ENCODE results near the gene CLOCK.
A peak's percentile ranks its signal among the peaks of the same experiment; 100 is the strongest.
"Not testable (repeated sequence)": the region's sequence is repeated elsewhere in the genome, so short reads cannot be mapped to it uniquely, and the experiment has no call there.

The CLOCK gene, protein sequence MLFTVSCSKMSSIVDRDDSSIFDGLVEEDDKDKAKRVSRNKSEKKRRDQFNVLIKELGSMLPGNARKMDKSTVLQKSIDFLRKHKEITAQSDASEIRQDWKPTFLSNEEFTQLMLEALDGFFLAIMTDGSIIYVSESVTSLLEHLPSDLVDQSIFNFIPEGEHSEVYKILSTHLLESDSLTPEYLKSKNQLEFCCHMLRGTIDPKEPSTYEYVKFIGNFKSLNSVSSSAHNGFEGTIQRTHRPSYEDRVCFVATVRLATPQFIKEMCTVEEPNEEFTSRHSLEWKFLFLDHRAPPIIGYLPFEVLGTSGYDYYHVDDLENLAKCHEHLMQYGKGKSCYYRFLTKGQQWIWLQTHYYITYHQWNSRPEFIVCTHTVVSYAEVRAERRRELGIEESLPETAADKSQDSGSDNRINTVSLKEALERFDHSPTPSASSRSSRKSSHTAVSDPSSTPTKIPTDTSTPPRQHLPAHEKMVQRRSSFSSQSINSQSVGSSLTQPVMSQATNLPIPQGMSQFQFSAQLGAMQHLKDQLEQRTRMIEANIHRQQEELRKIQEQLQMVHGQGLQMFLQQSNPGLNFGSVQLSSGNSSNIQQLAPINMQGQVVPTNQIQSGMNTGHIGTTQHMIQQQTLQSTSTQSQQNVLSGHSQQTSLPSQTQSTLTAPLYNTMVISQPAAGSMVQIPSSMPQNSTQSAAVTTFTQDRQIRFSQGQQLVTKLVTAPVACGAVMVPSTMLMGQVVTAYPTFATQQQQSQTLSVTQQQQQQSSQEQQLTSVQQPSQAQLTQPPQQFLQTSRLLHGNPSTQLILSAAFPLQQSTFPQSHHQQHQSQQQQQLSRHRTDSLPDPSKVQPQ

DNA sequence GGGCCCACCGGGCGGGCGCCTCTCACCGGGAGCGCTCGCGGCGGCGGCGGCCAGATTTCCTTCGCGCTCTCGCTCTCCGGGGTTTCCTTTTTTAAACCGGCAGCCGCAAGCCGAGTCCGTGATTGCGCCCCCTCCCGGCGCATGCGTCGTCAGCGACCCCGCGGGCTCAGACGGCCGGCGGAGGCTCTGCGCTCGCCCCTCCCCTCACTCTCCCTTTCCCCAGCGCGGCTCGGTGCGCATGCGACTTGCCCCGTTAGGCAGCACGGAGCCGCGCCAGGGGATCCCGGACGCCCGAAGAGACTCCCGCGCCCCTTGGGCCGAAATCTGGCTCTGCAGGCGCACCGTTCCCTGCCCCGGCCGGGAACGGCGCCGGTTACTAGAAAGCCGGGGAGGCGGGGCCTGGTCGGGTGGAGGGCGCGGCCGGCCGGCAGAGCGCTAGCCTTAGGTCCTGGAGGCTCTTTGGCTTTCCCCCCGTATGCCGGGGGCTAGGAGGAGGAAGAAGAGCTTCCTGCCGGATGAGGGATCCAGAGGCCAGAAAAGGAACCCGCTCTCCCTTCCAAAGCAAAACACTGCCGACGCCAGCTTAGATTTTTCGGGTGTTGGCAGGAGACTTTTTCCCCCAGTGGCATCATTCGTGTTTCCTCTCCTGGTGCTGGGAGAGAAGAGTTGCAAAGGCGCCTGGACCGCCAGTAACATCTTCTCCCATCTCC lies at the start of gene CLOCK:
TSS of gene CLOCK (minus strand) at position 154 of the 710 bp plus-strand sequence. CDS start 64,124 bp downstream, outside the sequence.
- DNase-seq (ENCODE audit: low read depth in 2 of 2) = peak; percentile 69

DNA sequence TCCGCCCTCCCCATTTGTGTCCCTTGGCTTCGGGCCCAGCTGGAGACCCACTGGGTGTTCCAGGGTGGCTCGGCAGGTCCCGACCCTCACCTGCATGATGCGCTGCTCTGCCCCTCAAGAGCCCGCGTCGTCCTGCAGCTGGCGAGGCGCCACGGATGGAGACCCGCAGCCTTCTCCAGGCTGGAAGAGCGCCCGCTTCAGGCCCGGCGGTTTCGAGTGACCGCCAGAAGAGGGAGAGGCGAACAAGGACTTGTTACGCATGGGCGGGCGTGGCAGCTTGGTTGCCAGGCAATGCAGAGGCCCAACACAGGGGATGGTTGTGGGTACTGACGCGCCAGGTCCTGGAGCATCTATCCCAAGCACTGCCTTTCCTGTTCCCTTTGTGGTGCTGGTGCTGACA lies 45.3 kb upstream of the CLOCK start, which contains the start of gene PDCL2:
TSS of gene PDCL2 (minus strand) at position 232 of the 400 bp plus-strand sequence. CDS start at position 96, 136 bp downstream.
- no peak for DNase-seq (ENCODE audit: low read depth in 2 of 2)

DNA sequence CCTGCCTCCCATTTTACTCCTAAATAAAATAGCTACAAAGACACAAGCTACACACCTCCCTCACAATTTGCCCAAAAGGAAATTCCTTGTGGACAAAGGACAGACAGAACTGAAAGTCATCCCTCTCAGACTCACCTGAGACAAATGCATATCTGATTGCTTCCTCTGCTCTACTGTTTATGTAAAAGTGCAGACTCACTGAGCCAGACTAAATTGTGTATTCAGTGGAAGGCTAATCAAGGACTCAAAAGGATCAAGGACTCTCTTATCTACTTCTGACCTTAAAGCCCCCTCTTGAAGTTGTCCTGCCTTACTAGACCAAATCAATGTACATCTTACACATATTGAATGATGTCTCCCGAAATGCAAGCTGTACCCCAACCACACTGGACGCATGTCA lies 41.5 kb upstream of the CLOCK start:
- DNase-seq (ENCODE audit: low read depth in 2 of 2) = no peak

DNA sequence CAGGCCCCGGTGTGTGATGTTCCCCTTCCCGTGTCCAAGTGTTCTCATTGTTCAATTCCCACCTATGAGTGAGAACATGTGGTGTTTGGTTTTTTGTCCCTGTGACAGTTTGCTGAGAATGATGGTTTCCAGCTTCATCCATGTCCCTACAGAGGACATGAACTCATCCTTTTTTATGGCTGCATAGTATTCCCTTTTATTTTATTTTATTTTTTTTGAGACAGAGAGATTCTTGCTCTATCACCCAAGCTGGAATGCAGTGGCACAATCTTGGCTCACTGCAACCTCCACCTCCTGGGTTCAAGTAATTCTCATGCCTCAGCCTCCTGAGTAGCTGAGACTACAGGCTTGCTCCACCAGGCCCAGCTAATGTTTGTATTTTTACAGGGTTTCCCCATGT lies 36.1 kb upstream of the CLOCK start:
- not testable (repeated sequence) for DNase-seq (ENCODE audit: low read depth in 2 of 2)

DNA sequence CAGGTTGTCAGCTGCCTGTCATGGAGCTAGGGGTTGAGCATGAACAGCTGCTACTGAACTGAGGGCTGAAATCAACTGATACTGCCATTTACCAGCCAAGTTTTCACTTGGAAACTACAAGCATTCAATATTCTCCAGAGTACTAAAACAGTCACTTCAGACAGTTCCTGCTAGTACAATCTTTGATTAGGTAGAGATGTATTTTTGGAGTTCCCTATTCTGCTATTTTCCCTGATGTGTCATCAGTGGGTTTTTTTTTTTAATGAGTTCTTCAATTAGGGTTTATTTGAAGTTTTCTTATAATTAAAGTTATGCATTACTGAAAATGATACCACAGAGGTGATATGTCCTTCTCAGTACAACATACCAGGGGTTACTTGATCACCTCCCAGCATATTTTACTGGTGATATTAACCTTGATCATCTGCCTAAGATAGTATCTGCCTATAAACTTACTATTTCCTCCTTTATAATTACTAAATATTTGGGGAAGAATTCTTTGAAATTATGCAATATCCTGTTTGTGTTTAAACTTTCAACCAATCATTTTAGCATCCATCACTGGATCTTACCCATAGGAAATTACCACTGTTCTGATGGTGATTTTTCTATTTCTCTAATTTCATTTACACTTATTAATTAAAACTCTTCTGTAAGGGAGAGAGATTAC lies 31.8 kb upstream of the CLOCK start:
- no peak for DNase-seq (ENCODE audit: low read depth in 2 of 2)

DNA sequence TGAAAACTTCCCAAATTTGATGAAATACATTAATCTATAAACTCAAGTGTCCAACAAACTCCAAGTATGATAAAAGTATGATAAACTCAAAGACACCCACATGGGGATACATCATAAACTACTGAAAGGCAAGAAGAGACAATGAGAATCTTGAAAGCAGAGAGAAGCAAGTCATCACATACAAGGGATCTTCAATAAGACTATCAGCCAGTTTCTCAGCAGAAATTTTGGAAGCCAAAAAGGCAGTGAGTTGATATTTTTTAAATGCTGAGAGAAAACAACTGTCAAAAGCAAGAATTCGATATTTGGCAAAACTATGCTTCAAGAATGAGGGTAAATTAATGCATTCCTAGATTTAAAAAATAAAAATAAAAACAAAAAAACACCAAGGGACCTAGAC lies 28.8 kb upstream of the CLOCK start:
- no peak for DNase-seq (ENCODE audit: low read depth in 2 of 2)

DNA sequence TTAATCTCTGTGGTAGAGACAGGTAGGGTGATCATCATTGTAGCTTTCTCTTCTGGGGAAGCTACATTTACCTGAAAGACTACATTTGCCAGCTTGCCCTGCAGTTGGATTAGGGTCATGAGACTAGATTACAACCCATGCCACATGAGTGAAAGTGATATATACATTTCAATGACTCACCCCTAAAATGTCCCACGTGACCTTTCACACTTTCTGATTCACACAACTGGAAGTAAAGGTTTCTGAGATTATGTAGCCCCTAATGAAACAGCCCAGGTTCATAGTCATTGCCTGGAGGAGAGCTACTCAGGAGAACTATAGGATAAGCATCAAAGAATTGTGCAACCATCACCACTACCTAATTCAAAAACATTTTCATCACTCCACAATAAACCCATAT lies 27.5 kb upstream of the CLOCK start:
- no peak for DNase-seq (ENCODE audit: low read depth in 2 of 2)

DNA sequence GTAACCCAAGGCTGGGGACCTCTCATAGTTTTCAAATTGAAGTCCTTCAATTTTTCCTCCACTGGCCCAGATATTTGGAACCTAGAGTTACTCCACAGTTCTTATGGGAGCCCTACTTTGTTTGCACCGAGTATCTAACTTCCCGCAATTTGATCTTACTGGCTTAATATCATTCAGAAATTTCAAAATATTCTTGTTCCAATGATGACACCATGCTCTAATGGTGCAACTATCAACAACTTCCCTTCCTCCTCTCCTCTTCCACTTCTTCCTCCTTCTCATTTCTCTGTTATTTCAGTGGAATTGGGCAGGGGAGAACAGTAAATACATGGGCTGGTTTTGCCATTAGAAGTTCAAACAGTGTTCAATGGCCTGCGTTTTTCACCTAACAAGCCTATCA lies 25.1 kb upstream of the CLOCK start:
- DNase-seq (ENCODE audit: low read depth in 2 of 2) = no peak

DNA sequence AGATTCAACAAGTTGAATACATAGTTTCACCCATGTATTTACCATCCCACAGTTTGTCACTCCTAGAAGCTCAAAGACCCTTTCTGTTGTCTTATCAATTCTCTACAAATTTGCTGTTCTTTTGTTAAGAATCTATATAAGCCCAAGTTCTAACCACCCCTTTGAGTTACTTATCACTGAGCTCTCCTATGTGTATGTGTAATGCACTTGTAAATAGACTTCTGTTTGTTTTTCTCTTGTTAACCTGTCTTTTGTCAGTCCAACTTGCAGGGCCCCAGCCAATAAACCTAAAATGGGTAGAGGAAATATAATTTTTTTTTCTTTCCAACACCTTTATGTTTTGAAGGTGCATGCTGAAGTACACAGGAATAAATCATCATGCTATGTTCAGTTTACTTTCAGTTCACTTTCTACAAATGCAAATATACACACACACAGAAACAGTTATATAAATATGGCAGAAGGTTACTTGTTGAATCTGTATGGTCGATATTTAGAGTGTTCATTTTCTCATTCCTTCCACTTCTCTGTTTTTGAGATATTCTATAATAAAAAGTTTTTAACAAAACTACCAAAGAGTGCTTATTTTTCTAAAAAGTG lies 22.3 kb upstream of the CLOCK start:
- no peak for DNase-seq (ENCODE audit: low read depth in 2 of 2)

DNA sequence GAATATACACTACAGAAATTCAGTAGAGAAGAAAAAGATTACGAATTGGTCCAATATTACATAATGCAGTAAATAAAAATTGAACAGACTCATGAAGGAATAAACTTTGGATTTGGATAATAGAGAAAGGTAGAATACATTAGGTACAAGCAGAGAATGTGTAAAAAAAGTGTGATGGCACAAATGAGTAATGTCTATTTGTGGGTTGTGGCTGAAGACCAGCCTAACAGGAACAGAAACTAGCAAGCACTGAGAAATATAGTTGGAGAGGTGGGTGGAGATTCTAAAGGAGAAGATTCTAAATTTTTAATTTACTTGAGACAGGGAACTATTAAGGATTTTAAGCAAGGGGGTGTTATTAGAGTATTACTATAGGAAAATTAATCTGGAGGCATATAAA lies 15.2 kb upstream of the CLOCK start:
- DNase-seq (ENCODE audit: low read depth in 2 of 2) = no peak

DNA sequence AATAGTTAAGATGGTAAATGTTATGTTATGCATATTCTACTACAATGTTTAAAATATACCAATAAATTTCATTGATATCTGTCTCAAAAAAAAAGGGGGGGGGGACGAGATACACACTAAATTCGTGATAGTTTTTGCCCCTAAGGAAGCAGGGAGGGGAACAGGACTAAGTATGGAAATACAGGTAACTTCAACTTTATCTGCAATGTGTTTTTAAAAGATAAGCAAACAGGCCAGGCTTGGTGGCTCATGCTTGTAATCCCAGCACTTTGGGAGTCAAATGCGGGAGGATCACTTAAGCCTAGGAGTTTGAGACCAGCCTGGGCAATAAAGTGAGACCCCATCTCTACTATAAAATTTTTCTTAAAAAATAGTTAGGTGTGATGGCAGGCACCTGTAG lies 13.4 kb upstream of the CLOCK start:
- DNase-seq (ENCODE audit: low read depth in 2 of 2) = no peak

DNA sequence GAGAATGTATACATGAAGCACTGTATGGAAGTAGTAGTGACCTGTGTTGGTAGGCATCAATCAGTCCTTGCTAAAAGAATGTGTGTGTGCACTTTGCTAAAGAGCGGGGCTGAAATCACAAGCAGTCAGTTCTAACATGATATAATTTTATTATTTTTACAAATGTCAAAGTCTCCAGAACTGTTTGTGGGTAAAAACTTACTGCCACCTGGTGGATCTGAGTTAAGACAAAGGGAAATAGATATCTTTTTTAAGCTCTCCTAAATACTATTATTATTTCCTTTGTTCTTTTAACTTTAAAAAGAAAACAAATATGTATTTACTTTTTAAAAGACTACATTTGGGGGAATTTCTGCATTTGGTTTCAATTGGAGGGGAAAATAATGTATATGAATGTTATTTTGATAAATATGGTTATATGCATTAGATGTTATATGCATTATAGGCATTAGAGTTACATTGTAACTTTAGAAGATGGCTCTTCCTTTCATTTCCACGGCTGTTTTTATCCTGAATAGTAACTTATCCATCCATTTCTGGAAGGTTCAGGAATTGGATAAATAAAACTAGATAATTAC lies 7.8 kb upstream of the CLOCK start:
- no peak for DNase-seq (ENCODE audit: low read depth in 2 of 2)

DNA sequence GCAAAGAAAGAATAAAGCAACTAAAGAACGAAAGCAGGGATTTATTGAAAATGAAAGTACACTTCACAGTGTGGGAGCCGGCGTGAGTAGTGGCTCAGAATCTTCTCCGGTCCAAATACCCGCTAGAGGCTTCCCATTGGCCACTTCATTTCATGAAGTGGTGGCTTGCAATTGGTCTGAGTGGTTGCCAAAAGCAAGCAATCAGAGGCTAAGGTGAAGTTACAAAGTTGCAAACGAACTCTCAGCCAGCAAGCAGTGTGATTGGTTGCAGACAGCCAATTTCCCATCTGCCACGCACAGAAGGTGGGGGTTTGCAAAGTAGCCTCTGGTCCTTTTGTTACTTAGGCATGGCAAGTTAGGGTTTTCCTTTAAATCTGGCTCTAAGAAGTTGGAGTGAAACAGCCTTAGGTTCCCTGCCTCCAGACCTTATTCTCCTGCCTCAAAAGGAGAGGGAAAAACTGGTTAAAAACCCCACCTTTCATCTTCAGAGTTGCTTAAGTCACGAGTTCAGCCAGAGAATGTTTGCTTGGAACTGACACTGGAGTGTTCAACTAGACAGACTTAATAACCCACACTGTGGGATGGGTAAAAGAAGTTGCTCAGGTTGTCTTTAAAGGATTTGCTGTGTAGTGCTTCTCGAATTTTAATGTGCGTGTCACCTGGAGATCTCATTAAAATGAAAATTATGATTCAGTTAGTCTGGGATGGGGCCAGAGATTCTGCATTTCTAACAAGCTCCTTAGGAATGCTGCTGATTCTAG lies 6.9 kb upstream of the CLOCK start:
- no peak for DNase-seq (ENCODE audit: low read depth in 2 of 2)

DNA sequence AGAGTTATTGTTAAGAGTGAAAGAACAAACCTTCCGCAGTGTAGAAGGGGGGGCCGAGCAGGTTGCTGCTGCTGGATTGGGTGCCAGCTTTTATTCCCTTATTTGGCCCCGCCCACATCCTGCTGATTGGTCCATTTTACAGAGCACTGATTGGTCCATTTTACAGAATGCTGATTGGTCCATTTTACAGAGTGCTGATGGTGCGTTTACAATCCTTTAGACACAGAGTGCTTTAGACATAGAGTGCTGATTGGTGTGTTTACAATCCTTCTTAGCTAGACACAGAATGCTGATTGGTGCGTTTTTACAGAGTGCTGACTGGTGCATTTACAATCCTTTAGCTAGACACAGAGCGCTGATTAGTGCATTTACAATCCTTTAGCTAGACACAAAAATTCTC lies 5.3 kb upstream of the CLOCK start:
- DNase-seq (ENCODE audit: low read depth in 2 of 2) = not testable (repeated sequence)

DNA sequence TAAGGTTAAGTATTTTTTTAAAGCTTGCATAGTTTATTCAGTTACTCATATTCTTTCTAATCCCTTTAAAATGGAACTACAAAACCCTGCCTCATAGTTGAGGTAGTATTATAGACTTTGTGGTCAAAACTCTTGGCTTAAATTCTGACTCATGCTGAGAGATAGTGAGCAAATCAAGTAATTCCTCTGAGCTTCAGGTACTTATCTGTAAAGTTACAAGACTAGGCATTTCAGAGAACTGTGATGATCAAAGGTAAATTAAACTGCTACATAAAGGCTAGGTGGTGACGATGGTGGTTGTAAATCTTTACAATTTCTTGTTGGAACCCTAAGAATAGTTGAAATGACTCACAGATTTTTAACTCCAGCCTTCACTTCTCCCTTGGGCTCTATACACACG lies 3.2 kb upstream of the CLOCK start:
- DNase-seq (ENCODE audit: low read depth in 2 of 2) = no peak

DNA sequence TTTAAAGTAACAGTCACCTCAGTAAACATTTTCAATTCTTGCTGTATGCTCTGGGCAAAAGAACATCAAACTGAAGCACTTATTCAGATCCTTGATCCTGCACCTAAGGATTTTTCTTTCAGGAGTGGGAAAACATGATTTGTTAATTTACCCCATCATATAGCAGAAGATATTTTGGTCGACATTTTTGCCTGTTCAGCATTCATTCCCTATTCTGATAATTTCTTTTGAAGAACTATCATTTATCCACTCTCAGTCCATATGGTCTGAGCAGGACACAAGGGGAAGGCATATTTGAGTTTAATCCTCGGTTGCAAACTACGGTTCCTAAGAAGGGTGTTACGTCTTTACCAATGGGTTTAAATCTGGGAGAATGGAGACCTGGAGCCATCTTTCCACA lies 1.2 kb upstream of the CLOCK start:
- no peak for DNase-seq (ENCODE audit: low read depth in 2 of 2)

DNA sequence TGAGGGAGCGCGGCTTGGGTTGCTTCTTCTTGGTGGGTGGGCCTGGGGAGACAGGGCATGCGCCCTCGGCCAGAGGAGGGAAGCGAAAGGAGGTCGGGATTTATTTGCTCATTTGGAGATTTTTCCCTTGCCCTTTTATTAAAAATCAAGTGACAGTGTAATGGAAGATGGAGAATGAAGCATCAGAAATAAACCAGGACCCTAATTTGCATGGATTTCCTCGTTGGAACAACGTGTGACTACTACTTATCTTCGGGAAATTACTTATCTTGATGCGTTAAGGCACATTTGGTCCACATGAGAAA lies 709 bp upstream of the CLOCK start:
- DNase-seq (ENCODE audit: low read depth in 2 of 2) = no peak

DNA sequence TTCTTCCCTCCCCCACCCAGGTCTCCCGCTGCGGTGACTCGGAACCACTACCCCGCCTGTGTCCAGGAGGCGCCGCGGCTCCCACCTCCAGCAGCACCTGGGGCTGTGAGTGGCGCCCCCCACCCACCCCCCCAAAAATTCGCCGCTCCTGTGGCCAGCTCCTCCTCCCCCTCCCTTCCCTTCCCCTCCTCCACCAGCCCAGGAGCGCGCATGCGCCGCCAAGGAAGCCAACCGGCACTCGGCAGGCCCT lies 278 bp downstream of the CLOCK start:
- DNase-seq (ENCODE audit: low read depth in 2 of 2) = no peak

DNA sequence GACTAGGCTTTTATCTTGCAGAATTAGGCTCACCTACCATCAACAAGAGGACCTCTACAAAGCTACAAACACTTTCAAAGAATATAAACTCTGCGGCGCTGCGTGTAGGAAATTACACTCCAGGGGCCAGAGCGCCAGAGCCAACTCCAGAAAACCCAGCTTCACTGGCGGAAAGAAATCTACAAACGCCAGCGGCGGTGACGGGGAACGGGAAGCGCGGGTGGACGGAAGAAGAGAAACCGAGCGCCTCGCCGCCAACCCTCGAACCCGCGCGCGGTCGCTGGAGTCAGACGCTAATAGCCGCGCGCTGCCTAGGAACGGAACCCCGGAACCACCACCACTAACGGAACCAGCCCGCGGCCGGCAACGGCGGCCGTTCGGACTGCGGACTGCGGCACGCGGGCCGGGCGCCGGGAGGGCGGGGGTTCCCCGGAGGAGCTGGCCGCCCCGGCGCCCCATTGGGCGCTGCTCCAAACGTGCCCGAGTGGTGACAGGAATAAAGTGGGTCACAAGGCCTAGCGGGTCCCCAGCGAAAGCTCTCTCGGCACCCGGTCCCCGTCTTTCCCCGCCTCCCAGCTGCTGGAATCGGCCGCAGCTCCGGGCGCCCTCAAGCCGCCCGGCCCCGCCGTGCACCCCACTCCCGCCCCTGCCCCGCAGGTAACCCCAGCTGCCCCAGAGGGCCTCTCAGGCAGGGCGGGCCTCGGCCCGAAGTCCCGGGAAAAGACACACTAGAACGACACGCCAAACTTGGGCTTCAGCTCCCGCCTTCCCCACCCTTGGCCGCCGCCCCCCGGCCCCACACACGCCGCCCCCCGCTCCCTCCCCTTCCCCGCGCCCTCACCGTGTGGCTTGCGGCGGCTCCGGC lies 836 bp downstream of the CLOCK start:
- DNase-seq (ENCODE audit: low read depth in 2 of 2) = peak; percentile 28 to 30

DNA sequence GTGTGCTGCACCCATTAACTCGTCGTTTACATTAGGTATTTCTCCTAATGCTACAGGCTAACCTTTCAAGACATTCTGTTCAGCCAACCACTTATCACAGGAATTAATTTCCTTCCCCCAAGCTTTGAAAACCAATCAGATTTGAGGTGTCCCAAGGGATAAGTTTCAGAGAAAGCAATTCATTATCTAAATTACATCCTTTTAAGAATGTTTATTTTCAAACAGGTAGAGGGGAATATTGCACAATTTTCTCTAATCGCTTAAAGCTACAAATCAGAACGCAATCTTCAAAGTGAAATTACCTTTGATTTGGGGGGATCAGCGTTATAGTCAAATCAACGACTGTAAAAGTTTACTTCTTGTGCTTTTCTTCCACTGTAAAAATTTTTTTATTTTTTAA lies 1.6 kb downstream of the CLOCK start:
- DNase-seq (ENCODE audit: low read depth in 2 of 2) = no peak
